Dedifferentiated amniotic fluid mesenchymal stem cell (primary cell): ENCODE data around the gene COMT.

Experiments
- DNase-seq: peaks from one replicate; pipeline ENCODE4 v3.0.0-alpha.2; 2016; ENCODE audit errors: extremely low spot score

Gene COMT

GRCh38 chr22:20011123-20011992, 69.8 kb downstream of the COMT start:
- DNase-seq, result no peak

- no peak for DNase-seq
Observed at GRCh38 chr22:20011993-20012740, 70.6 kb downstream of the COMT start.

- no peak for DNase-seq
Observed at GRCh38 chr22:20012741-20013331, 71.3 kb downstream of the COMT start.

GRCh38 chr22:20013382-20013871, 71.9 kb downstream of the COMT start:
- peak; percentile 37 for DNase-seq

- DNase-seq, result no peak
Observed at GRCh38 chr22:20014526-20015186, 73.1 kb downstream of the COMT start.

- DNase-seq, result no peak
Observed at GRCh38 chr22:20015187-20015625, 73.6 kb downstream of the COMT start.

- no peak for DNase-seq
Observed at GRCh38 chr22:20015971-20016733, 74.6 kb downstream of the COMT start.

- DNase-seq, result peak; percentile 83
Observed at GRCh38 chr22:20016734-20017621, 75.4 kb downstream of the COMT start, which contains the start of gene ARVCF. Gene ARVCF (minus strand): TSS chr22:20016823. CDS start chr22:19990794, 26,029 bp downstream.

- DNase-seq, result no peak
Observed at GRCh38 chr22:20017622-20017958, 76.0 kb downstream of the COMT start.

- DNase-seq, result no peak
Observed at GRCh38 chr22:20018001-20018400, 76.4 kb downstream of the COMT start.
